HTR-8/SVneo (cell line): ENCODE data around the gene IGLL5.

ENCODE experiments used
- DNase-seq: peaks from one replicate; pipeline ENCODE4 v3.0.0; 2011; ENCODE audit warnings: low spot score, mixed read lengths; ENCODE audit not compliant: insufficient read length
- FAIRE-seq: peaks from 2 replicates; lab custom pipeline; 2011; peaks lifted over from hg19 to GRCh38; lab: Jason Lieb, UNC

The IGLL5 gene

GRCh38 chr22:22882033-22882717 lies 5.4 kb upstream of the IGLL5 start:
- no peak for DNase-seq
- no peak for FAIRE-seq

- no peak for FAIRE-seq
- DNase-seq = no peak
Measured at GRCh38 chr22:22883090-22883727, 4.4 kb upstream of the IGLL5 start.

- peak; percentile 30 for DNase-seq
- FAIRE-seq = no peak
Measured at GRCh38 chr22:22884010-22884887, 3.4 kb upstream of the IGLL5 start.

- FAIRE-seq (no peak), DNase-seq (no peak)
Measured at GRCh38 chr22:22884888-22885840, 2.5 kb upstream of the IGLL5 start.

- DNase-seq = no peak
- FAIRE-seq = no peak
Measured at GRCh38 chr22:22886546-22886945, 1.1 kb upstream of the IGLL5 start.

- FAIRE-seq = no peak
- no peak for DNase-seq
Measured at GRCh38 chr22:22888571-22889353, 1.1 kb downstream of the IGLL5 start.

GRCh38 chr22:22890085-22890484 lies 2.5 kb downstream of the IGLL5 start:
- FAIRE-seq = no peak

GRCh38 chr22:22891139-22891621 lies 3.6 kb downstream of the IGLL5 start:
- DNase-seq (no peak), FAIRE-seq (no peak)

More at GRCh38 chr22:22890085-22890484, 2.5 kb downstream of the IGLL5 start:
- DNase-seq = no peak

GRCh38 chr22:22892096-22893052 lies 4.8 kb downstream of the IGLL5 start:
- FAIRE-seq = no peak
- no peak for DNase-seq

GRCh38 chr22:22893077-22893805 lies 5.6 kb downstream of the IGLL5 start:
- no peak for FAIRE-seq
- no peak for DNase-seq

- FAIRE-seq = no peak
- no peak for DNase-seq
Measured at GRCh38 chr22:22893891-22894739, 6.5 kb downstream of the IGLL5 start.

GRCh38 chr22:22894740-22895731 lies 7.4 kb downstream of the IGLL5 start:
- DNase-seq (no peak), FAIRE-seq (no peak)

- DNase-seq = no peak
- no peak for FAIRE-seq
Measured at GRCh38 chr22:22895776-22896445, 8.3 kb downstream of the IGLL5 start.

GRCh38 chr22:22896601-22897000 lies 9.0 kb downstream of the IGLL5 start:
- no peak for DNase-seq
- FAIRE-seq = no peak

- DNase-seq = no peak
- no peak for FAIRE-seq
Measured at GRCh38 chr22:22897091-22897490, 9.5 kb downstream of the IGLL5 start.
